HepG2 (cell line): Measurements from ENCODE around the gene NDOR1. TPM values are rescaled to one million over a fixed set of nuclear protein-coding genes. Genes with fewer than 3 reads are reported as not detected.
A peak's percentile ranks its signal among the peaks of the same experiment; 100 is the strongest.

Experiments
- CAMTA2 ChIP-seq: sonication (generic); formaldehyde crosslinking; IDR thresholded peaks from 2 replicates; pipeline ENCODE4 v1.4.0; 2020; ENCODE audit warnings: mild to moderate bottlenecking, missing genetic modification reagents, borderline replicate concordance
- SP4 ChIP-seq: sonication (generic); formaldehyde crosslinking; IDR thresholded peaks from 2 replicates; pipeline ENCODE4 v1.8.1; 2023; ENCODE audit warnings: mild to moderate bottlenecking, missing genetic modification reagents
- TBX2 ChIP-seq: sonication (generic); formaldehyde crosslinking; IDR thresholded peaks from 2 replicates; pipeline ENCODE4 v1.5.0; 2020; ENCODE audit warnings: missing genetic modification reagents, mild to moderate bottlenecking, borderline replicate concordance
- ZKSCAN5 ChIP-seq: sonication (generic); formaldehyde crosslinking; IDR thresholded peaks from 2 replicates; pipeline ENCODE4 v1.5.1; 2020; ENCODE audit warnings: mild to moderate bottlenecking, missing genetic modification reagents
- polyA plus RNA-seq, 8 experiments: library from polyadenylated mRNA; depleted of rRNA in 3 of 8; stranded (reverse) in 7 of 8; unstranded in 1 of 8; fragments of >200 nt; fragmentation: Illumina TruSeq in 4 of 8; extraction: Trizol in 4 of 8; gene quantifications; 2 replicates each; pipeline versions ENCODE4 v1.2.1 to v1.2.3, GENCODE V29; 2011 to 2016; ENCODE audit warnings: low read depth in 4 of 8, missing spikeins in 1 of 8, mixed read lengths in 1 of 8; ENCODE audit not compliant: insufficient read depth in 1 of 8
- total RNA-seq, 5 experiments: library from RNA; depleted of rRNA; stranded (reverse); fragments of >200 nt; fragmentation: Illumina TruSeq; extraction: Trizol; gene quantifications; 2 replicates each; pipeline ENCODE4 v1.2.3, GENCODE V29; 2016; ENCODE audit warnings: low read depth in 1 of 5
- TF ChIP-seq, protein P1 (sequence below): sonication (generic); formaldehyde crosslinking; IDR thresholded peaks from 2 replicates; pipeline ENCODE4 v1.4.0; 2020; ENCODE audit warnings: missing genetic modification reagents, borderline replicate concordance
- TF ChIP-seq, protein P2 (sequence below): sonication (generic); formaldehyde crosslinking; IDR thresholded peaks from 2 replicates; pipeline ENCODE4 v1.4.0; 2020; ENCODE audit warnings: mild to moderate bottlenecking, missing genetic modification reagents

NDOR1 gene
- total and polyA plus RNA-seq, 2 of the 13 experiments (the other 11 are each of a cell fraction or from before 2014, with no cell fraction given) = 3.6 to 8.7 TPM

GRCh38 chr9:137228506-137228967 lies 23.0 kb downstream of the NDOR1 start (continued):
- TF ChIP-seq ZKSCAN5 (CRISPR knock-in tag) (no peak), SP4 (CRISPR knock-in tag) (peak; percentile 35; the same call in 1 of the 2 replicates), TBX2 (CRISPR knock-in tag) (no peak; the same call in 1 of the 2 replicates), CAMTA2 (CRISPR knock-in tag) (no peak)
- TF ChIP-seq, protein P1, sequence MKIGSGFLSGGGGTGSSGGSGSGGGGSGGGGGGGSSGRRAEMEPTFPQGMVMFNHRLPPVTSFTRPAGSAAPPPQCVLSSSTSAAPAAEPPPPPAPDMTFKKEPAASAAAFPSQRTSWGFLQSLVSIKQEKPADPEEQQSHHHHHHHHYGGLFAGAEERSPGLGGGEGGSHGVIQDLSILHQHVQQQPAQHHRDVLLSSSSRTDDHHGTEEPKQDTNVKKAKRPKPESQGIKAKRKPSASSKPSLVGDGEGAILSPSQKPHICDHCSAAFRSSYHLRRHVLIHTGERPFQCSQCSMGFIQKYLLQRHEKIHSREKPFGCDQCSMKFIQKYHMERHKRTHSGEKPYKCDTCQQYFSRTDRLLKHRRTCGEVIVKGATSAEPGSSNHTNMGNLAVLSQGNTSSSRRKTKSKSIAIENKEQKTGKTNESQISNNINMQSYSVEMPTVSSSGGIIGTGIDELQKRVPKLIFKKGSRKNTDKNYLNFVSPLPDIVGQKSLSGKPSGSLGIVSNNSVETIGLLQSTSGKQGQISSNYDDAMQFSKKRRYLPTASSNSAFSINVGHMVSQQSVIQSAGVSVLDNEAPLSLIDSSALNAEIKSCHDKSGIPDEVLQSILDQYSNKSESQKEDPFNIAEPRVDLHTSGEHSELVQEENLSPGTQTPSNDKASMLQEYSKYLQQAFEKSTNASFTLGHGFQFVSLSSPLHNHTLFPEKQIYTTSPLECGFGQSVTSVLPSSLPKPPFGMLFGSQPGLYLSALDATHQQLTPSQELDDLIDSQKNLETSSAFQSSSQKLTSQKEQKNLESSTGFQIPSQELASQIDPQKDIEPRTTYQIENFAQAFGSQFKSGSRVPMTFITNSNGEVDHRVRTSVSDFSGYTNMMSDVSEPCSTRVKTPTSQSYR (CRISPR knock-in tag) = no peak
- TF ChIP-seq, protein P2, sequence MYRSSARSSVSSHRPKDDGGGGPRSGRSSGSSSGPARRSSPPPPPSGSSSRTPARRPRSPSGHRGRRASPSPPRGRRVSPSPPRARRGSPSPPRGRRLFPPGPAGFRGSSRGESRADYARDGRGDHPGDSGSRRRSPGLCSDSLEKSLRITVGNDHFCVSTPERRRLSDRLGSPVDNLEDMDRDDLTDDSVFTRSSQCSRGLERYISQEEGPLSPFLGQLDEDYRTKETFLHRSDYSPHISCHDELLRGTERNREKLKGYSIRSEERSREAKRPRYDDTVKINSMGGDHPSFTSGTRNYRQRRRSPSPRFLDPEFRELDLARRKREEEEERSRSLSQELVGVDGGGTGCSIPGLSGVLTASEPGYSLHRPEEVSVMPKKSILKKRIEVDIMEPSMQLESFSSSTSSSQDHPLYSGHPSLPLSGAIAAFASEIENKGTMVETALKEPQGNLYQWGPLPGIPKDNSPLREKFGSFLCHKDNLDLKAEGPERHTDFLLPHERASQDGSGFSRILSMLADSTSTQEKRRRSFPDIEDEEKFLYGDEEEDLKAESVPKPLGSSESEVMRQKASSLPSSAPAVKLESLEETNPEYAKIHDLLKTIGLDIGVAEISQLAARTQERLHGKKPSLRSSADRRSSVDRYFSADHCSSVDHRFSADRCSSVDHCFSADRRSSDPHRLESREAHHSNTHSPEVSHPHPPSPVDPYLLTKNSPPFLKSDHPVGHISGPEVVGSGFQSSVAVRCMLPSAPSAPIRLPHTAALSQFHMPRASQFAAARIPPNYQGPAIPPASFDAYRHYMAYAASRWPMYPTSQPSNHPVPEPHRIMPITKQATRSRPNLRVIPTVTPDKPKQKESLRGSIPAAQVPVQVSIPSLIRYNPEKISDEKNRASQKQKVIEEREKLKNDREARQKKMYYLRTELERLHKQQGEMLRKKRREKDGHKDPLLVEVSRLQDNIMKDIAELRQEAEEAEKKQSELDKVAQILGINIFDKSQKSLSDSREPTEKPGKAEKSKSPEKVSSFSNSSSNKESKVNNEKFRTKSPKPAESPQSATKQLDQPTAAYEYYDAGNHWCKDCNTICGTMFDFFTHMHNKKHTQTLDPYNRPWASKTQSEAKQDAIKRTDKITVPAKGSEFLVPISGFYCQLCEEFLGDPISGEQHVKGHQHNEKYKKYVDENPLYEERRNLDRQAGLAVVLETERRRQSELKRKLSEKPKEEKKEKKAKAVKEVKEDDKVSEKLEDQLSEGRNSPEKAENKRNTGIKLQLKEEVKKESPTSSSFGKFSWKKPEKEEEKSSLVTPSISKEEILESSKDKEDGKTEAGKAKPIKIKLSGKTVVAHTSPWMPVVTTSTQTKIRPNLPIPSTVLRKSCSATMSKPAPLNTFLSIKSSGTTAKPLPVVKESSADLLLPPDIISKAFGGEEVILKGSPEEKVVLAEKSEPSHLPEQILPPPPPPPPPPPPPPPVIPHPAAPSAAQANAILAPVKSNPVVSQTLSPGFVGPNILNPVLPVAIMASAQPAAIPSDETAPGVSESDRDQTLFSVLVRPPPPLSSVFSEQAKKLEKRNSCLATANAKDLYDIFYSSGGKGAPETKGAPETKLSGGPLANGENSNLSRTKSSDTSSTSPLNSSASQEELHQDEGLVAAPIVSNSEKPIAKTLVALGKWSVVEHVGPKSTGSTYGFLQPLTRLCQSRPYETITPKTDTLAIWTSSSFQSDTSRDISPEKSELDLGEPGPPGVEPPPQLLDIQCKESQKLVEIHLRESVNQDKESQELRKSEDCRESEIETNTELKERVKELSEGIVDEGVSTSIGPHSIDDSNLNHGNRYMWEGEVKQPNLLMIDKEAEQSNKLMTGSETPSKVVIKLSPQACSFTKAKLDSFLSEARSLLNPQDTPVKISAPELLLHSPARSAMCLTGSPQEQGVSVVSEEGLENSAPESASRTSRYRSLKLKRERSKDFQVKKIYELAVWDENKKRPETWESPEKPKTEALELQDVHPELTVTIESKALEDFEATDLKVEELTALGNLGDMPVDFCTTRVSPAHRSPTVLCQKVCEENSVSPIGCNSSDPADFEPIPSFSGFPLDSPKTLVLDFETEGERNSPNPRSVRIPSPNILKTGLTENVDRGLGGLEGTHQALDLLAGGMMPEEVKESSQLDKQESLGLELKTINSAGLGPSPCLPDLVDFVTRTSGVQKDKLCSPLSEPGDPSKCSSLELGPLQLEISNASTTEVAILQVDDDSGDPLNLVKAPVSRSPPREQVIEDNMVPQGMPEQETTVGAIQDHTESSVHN (CRISPR knock-in tag) = no peak
